Measurements from ENCODE around the gene APOE. TPM values are rescaled to one million over a fixed set of nuclear protein-coding genes. Genes with fewer than 3 reads are reported as not detected.

The APOE gene
- total RNA-seq, 4 donors from 2014 or later, result 199 to 635 (median 313) TPM

GRCh38 chr19:44948237-44948636, 42.6 kb downstream of the APOE start:
- peaks cover 0 to 4% of the 10 kb centered on the region in 2 donors for H3K36me3 ChIP-seq
- H3K27ac ChIP-seq, result no peak overlapping the region
- intact Hi-C loops (cut with DNase I), result no loop called here
- DNase-seq, result no peak
- no peaks in the 10 kb centered on the region for H3K9me3 ChIP-seq
- TF ChIP-seq CTCF (IDR thresholded peaks at IDR 0.05) (no peak), POLR2A (IDR thresholded peaks at IDR 0.05) (no peak)
- H3K4me3 ChIP-seq (replicated peaks in 1 of 3), result no peak overlapping the region
- 76 to 79% methylated on average over 5 of the region's 5 CpGs for WGBS, 2 donors
- H3K4me1 ChIP-seq, result peaks cover 5 to 6% of the 10 kb centered on the region in 2 donors
- no peaks in the 10 kb centered on the region for H3K27me3 ChIP-seq

GRCh38 chr19:44948763-44949374, 43.3 kb downstream of the APOE start:
- Histone ChIP-seq H3K4me3 (replicated peaks in 1 of 3) (no peak overlapping the region), H3K9me3 (no peaks in the 10 kb centered on the region), H3K27me3 (no peaks in the 10 kb centered on the region), H3K36me3 (peaks cover 0 to 4% of the 10 kb centered on the region in 2 donors), H3K4me1 (peaks cover 10 to 11% of the 10 kb centered on the region in 2 donors), H3K27ac (no peak overlapping the region)
- TF ChIP-seq POLR2A (IDR thresholded peaks at IDR 0.05) (no peak), CTCF (IDR thresholded peaks at IDR 0.05) (no peak)
- intact Hi-C loops (cut with DNase I), result no loop called here
- no peak for DNase-seq
- 78 to 85% methylated on average over 3 to 4 of the region's 5 CpGs for WGBS, 2 donors

- Histone ChIP-seq H3K27ac (no peak overlapping the region), H3K4me3 (replicated peaks in 1 of 3) (no peak overlapping the region), H3K27me3 (no peaks in the 10 kb centered on the region), H3K9me3 (no peaks in the 10 kb centered on the region), H3K4me1 (peaks cover 14 to 16% of the 10 kb centered on the region in 2 donors), H3K36me3 (peaks cover 0 to 4% of the 10 kb centered on the region in 2 donors)
- DNase-seq, result no peak
- intact Hi-C loops (cut with DNase I), result no loop called here
- TF ChIP-seq CTCF (IDR thresholded peaks at IDR 0.05) (no peak), POLR2A (IDR thresholded peaks at IDR 0.05) (no peak)
- WGBS, 2 donors, result 76 to 94% methylated on average over 9 of the region's 9 CpGs
Measured at GRCh38 chr19:44949550-44949949, 44.0 kb downstream of the APOE start.

- H3K36me3 ChIP-seq, result peaks cover 0 to 4% of the 10 kb centered on the region in 2 donors
- no peaks in the 10 kb centered on the region for H3K9me3 ChIP-seq
- 36 to 43% methylated on average over 13 of the region's 13 CpGs for WGBS, 2 donors
- H3K27me3 ChIP-seq, result no peaks in the 10 kb centered on the region
- no peak overlapping the region for H3K27ac ChIP-seq
- peaks cover 20 to 23% of the 10 kb centered on the region in 2 donors for H3K4me1 ChIP-seq
- DNase-seq, result peak; percentile 60 to 66
- intact Hi-C loops (cut with DNase I), result loop anchor here (2.0 to 10.0 kb wide), 2 partner anchors 47 to 167 kb away; partner anchors contain the start of gene APOE
- peak; percentile 66 to 89 (median 78) for TF ChIP-seq CTCF (IDR thresholded peaks at IDR 0.05)
- TF ChIP-seq POLR2A (IDR thresholded peaks at IDR 0.05), result no peak
- H3K4me3 ChIP-seq (replicated peaks in 1 of 3), result no peak overlapping the region
Measured at GRCh38 chr19:44951179-44952159, 45.9 kb downstream of the APOE start.

Data from thyroid gland (tissue), 4 donors.